Testis (tissue), 3 donors: ENCODE data around the gene ARMC12. TPM values are rescaled to one million over a fixed set of nuclear protein-coding genes. Genes with fewer than 3 reads are reported as not detected.

Experiments used
- DNase-seq: peaks from one replicate; pipeline ENCODE4 v3.0.0-alpha.2; 2019
- H3K27ac ChIP-seq, 2 donors: fragments of 200-600 bp; sonication (generic); one replicate each; pipeline ENCODE4 v1.5.1; 2019
- H3K27me3 ChIP-seq: fragments of 200-600 bp; sonication (generic); one replicate; pipeline ENCODE4 v1.5.1; 2019
- H3K36me3 ChIP-seq: fragments of 200-600 bp; sonication (generic); one replicate; pipeline ENCODE4 v1.5.1; 2017; ENCODE audit warnings: low read depth; ENCODE audit errors: missing control alignments
- H3K4me1 ChIP-seq: fragments of 200-600 bp; sonication (generic); one replicate; pipeline ENCODE4 v1.5.1; 2019
- H3K4me3 ChIP-seq, 2 donors: fragments of 200-600 bp; sonication (generic); one replicate each; pipeline ENCODE4 v1.5.1; 2017 to 2019
- H3K9me3 ChIP-seq: fragments of 200-600 bp; sonication (generic); one replicate; pipeline ENCODE4 v1.5.1; 2017
- POLR2A ChIP-seq: fragments of 450-650 bp; IDR thresholded peaks from one replicate; pipeline ENCODE4 v1.6.1; 2017; ENCODE audit warnings: antibody characterized with exemption, mild to moderate bottlenecking, moderate library complexity
- WGBS, 2 donors: methylation state at CpG; one replicate each; pipeline ENCODE4 v1.1.5; 2018; 5-methylcytosine and 5-hydroxymethylcytosine counted together
- intact Hi-C: fragments of 100-400 bp; cut with DNase I; formaldehyde crosslinking; loops from one replicate; pipeline ENCODE4 v1.15.1; 2023; ENCODE audit warnings: low total_unique reads
- polyA plus RNA-seq: library from polyadenylated mRNA; stranded (reverse); fragments of 350-450 nt; fragmentation: Illumina TruSeq; extraction: RNeasy Lipid Tissue Mini Kit (QIAGEN cat#74804); gene quantifications from one replicate; pipeline ENCODE4 v1.2.3, GENCODE V29; 2014; ENCODE audit warnings: low read depth, low replicate concordance; ENCODE audit not compliant: insufficient read depth
- total RNA-seq, 2 donors: library from RNA; depleted of rRNA; stranded (reverse); fragments of >200 nt; gene quantifications; one replicate each; pipeline ENCODE4 v1.2.3, GENCODE V29; 2016
- TF ChIP-seq, protein P1 (sequence below), 3 experiments: fragments of 450-650 bp in 2 of 3; fragments of 200-600 bp in 1 of 3; sonication (generic) in 1 of 3; IDR thresholded peaks; one replicate each; pipeline ENCODE4 v1.5.1; 2016 to 2019; ENCODE audit warnings: antibody characterized with exemption in 3 of 3, mild to moderate bottlenecking in 2 of 3, moderate library complexity in 1 of 3

Gene ARMC12
- total and polyA plus RNA-seq, 3 donors from 2014 or later: 46.8 to 104 (median 84.9) TPM

DNA sequence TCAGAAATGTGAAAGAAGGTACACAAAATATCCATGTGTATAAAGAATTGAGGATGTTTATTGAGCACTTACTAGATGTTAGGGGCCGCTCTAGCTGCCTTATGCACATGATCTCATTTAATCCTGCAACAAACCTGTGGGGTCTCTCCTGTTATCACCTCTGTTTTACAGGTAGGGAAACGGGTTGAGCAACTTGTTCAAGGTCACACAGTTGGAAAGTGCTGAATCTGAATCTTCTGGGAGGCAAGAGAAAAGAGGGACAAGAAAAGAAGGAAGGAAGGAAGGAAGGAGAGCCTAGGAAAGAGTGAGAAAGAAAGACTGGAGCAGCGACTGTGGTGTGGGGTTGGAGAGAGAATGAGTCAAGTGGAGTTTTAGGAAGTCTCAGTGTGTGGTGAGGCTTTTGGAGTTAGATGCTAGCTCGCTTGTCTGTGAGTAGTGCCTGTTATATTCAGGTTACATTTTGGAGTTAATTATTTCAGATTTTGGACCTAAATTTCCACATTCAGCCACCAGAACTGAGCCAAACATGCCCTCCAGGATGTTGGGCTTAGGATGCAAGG lies 51.7 kb downstream of the ARMC12 start:
- TF ChIP-seq, protein P1, sequence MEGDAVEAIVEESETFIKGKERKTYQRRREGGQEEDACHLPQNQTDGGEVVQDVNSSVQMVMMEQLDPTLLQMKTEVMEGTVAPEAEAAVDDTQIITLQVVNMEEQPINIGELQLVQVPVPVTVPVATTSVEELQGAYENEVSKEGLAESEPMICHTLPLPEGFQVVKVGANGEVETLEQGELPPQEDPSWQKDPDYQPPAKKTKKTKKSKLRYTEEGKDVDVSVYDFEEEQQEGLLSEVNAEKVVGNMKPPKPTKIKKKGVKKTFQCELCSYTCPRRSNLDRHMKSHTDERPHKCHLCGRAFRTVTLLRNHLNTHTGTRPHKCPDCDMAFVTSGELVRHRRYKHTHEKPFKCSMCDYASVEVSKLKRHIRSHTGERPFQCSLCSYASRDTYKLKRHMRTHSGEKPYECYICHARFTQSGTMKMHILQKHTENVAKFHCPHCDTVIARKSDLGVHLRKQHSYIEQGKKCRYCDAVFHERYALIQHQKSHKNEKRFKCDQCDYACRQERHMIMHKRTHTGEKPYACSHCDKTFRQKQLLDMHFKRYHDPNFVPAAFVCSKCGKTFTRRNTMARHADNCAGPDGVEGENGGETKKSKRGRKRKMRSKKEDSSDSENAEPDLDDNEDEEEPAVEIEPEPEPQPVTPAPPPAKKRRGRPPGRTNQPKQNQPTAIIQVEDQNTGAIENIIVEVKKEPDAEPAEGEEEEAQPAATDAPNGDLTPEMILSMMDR (IDR thresholded peaks at IDR 0.05): no peak
- no peak overlapping the region for H3K4me3 ChIP-seq
- H3K27ac ChIP-seq: no peak overlapping the region
- H3K4me1 ChIP-seq: no peaks in the 10 kb centered on the region
- DNase-seq: no peak
- 68 to 69% methylated on average over 4 of the region's 4 CpGs for WGBS, 2 donors
- intact Hi-C loops: no loop called here
- no peaks in the 10 kb centered on the region for H3K9me3 ChIP-seq
- no peaks in the 10 kb centered on the region for H3K27me3 ChIP-seq
- H3K36me3 ChIP-seq: no peaks in the 10 kb centered on the region

DNA sequence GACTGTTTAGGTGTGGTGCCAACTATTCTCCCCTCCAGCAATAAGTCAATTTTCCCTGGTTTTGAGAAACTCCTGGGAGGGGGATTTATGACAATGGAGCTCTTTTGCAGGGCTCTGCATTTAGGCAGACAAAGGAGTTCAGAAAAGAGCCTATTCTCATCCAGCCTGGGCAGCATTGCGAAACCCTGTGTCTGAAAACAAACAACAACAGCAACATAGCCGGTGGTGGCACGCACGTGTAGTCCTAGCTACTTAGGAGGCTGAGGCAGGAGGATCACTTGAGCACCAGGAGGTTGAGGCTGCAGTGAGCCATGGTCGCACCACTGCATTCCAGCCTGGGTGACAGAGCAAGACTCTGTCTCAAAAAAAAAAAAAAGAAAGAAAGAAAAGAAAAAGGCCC lies 53.9 kb downstream of the ARMC12 start:
- intact Hi-C loops: no loop called here
- no peak for DNase-seq
- H3K27ac ChIP-seq: no peak overlapping the region
- H3K36me3 ChIP-seq: no peaks in the 10 kb centered on the region
- no peaks in the 10 kb centered on the region for H3K4me1 ChIP-seq
- TF ChIP-seq POLR2A: no peak
- TF ChIP-seq, protein P1 (IDR thresholded peaks at IDR 0.05): no peak
- WGBS, 2 donors: 84 to 85% methylated on average over 5 of the region's 5 CpGs
- H3K4me3 ChIP-seq: no peak overlapping the region
- H3K27me3 ChIP-seq: no peaks in the 10 kb centered on the region
- H3K9me3 ChIP-seq: no peaks in the 10 kb centered on the region

DNA sequence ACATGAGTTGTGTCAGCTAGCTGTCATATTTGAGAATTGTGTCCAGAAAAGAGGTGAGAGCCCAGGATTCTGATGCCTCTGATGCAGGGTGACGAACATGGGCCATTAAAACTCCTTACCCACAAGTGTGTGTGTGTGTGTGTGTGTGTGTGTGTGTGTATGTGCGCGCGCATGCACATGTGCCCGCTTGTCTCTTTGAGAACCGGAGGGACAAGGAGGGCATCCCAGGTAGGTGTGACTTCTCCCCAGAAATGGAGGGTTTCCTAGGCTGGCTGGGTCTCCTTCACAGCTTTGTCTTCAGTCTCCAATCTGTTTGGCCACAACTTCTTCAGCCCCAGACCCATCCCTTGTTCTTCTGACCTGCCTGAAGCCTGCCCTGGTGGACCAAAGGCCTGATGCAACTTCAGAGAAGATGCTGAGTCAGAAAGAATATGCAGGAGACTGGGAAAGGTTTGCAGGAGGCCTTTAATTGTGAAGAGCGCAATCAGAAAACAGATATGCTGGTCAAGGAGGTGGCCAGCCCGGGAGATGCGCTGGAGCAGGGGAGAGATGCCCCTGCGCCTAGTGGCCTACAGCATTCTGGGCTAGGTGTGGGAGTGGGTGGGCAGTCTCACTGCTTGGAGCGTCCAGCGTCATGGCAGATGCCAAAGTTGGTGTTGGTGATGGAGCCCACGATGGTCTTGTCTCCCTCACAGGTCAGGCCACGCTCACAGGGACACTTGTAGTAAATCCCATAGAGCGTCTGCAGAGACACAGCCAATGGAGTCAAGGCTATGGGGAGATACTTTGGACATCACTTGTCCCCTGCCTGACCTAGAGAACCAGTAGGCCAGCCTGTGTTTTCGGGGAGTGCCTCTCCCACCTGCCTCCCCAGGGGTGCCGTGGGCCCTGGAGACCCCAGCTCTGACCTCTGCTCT lies 58.0 kb downstream of the ARMC12 start:
- no peak for TF ChIP-seq POLR2A
- TF ChIP-seq, protein P1 (IDR thresholded peaks at IDR 0.05): no peak
- Histone ChIP-seq H3K4me1 (no peaks in the 10 kb centered on the region), H3K9me3 (no peaks in the 10 kb centered on the region), H3K27me3 (no peaks in the 10 kb centered on the region), H3K27ac (no peak overlapping the region), H3K36me3 (no peaks in the 10 kb centered on the region), H3K4me3 (no peak overlapping the region)
- intact Hi-C loops: no loop called here
- DNase-seq: no peak
- 90 to 93% methylated on average over 17 of the region's 17 CpGs for whole genome bisulfite sequencing, 2 donors

DNA sequence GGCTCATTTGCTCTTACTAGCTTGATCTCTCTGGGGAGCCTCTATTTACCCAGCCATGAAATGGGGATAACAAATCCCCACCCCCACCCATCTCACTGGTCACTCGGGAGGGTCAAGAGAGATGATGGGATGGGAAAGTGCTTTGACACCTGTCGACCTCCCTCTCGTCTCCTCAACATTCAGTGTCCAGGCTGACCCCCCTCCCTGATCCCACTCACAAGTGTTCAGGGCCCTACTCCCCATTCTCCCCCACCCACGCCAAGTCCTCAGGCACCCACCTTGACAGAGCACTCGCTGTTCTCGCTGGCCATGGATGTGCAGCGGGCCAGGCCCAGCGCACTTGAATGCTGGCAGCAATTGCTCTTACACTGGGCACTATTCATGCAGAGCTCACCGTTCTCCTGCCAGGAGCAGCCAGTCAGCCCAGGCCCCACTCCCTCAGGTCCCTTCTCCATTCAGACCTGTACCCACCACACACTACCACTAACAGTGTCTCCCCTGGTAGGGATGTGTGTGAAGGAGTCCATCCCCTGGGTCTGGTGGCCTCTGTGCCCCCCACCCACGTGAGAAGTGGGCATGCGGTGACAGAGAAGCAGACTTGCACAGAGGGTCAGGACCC lies 58.7 kb downstream of the ARMC12 start:
- Histone ChIP-seq H3K27ac (no peak overlapping the region), H3K36me3 (no peaks in the 10 kb centered on the region), H3K4me3 (no peak overlapping the region), H3K27me3 (no peaks in the 10 kb centered on the region), H3K9me3 (no peaks in the 10 kb centered on the region), H3K4me1 (no peaks in the 10 kb centered on the region)
- whole genome bisulfite sequencing, 2 donors: 92 to 94% methylated on average over 11 of the region's 11 CpGs
- DNase-seq: no peak
- intact Hi-C loops: no loop called here
- no peak for TF ChIP-seq POLR2A
- TF ChIP-seq, protein P1 (IDR thresholded peaks at IDR 0.05): no peak
